B cell (primary cell): ENCODE data around the gene TOM1L2. TPM values are rescaled to one million over a fixed set of nuclear protein-coding genes. Genes with fewer than 3 reads are reported as not detected.

Experiments used
- ATAC-seq: fragments of 200-7000 bp; cut with Tn5 transposase; one replicate; pipeline ENCODE4 v1.10.0; 2021; ENCODE audit warnings: low read depth, mild to moderate bottlenecking, moderate number of reproducible peaks, moderate library complexity
- CTCF ChIA-PET: fragments of 350-600 bp; sonication (Branson Sonifier 250); formaldehyde crosslinking; loops from one replicate; lab custom pipeline; 2021; ENCODE audit warnings: antibody characterized with exemption, inconsistent platforms; lab: Charles Lee
- POLR2A ChIA-PET: fragments of 350-600 bp; sonication (Branson Sonifier 250); formaldehyde crosslinking; loops from one replicate; lab custom pipeline; 2021; ENCODE audit warnings: antibody characterized with exemption; lab: Charles Lee
- DNase-seq: peaks from one replicate; pipeline ENCODE4 v3.0.0; 2013
- H2AFZ ChIP-seq: 2 replicates; pipeline ENCODE4 v1.6.1; 2012; ENCODE audit warnings: mild to moderate bottlenecking, low read depth, low read length; ENCODE audit not compliant: insufficient read depth, poor library complexity, severe bottlenecking
- H3K27ac ChIP-seq, 2 donors: 1 replicate in 1 of 2; 2 replicates in 1 of 2; pipeline ENCODE4 v1.5.1; 2012 to 2013; ENCODE audit warnings: low read length in 2 of 2, mild to moderate bottlenecking in 2 of 2, moderate library complexity in 1 of 2
- H3K27me3 ChIP-seq, 4 experiments: fragments of 200-600 bp in 1 of 4; sonication (generic) in 1 of 4; replicated peaks in 1 of 4; 1 replicate in 2 of 4; 2 replicates in 2 of 4; pipeline versions ENCODE4 v1.6.1 to v1.7.0; 2013 to 2016; ENCODE audit warnings: low read length in 3 of 4, mild to moderate bottlenecking in 2 of 4, mixed read lengths in 1 of 4, moderate library complexity in 1 of 4; ENCODE audit not compliant: insufficient read depth in 4 of 4, control insufficient read depth in 3 of 4; ENCODE audit errors: control extremely low read depth in 1 of 4
- H3K36me3 ChIP-seq, 2 experiments: replicated peaks in 1 of 2; 1 replicate in 1 of 2; 2 replicates in 1 of 2; pipeline versions ENCODE4 v1.6.1 to v1.7.1; 2013; ENCODE audit warnings: low read length in 1 of 2; ENCODE audit not compliant: insufficient read depth in 2 of 2, control insufficient read depth in 1 of 2; ENCODE audit errors: control extremely low read depth in 1 of 2, extremely low read depth in 1 of 2
- H3K4me1 ChIP-seq, 2 donors: fragments of 200-600 bp in 1 of 2; sonication (generic) in 1 of 2; 1 replicate in 1 of 2; 2 replicates in 1 of 2; pipeline versions ENCODE4 v1.5.1 to v1.6.1; 2013 to 2017; ENCODE audit warnings: low read length in 2 of 2; ENCODE audit not compliant: control insufficient read depth in 2 of 2, insufficient read depth in 2 of 2
- H3K4me2 ChIP-seq: replicated peaks from 2 replicates; pipeline ENCODE3; 2012; ENCODE audit warnings: mild to moderate bottlenecking, low read depth, low read length; ENCODE audit not compliant: poor library complexity, severe bottlenecking
- H3K4me3 ChIP-seq, 5 experiments: fragments of 200-600 bp in 1 of 5; sonication (generic) in 1 of 5; 1 replicate in 3 of 5; 2 replicates in 2 of 5; pipeline versions ENCODE4 v1.5.1 to v1.7.0; 2011 to 2016; ENCODE audit warnings: low read length in 4 of 5, mild to moderate bottlenecking in 4 of 5, low read depth in 2 of 5, control low read depth in 1 of 5, moderate library complexity in 1 of 5; ENCODE audit not compliant: insufficient read depth in 1 of 5; ENCODE audit errors: control extremely low read depth in 1 of 5, extremely low read depth in 1 of 5
- H3K79me2 ChIP-seq: fragments of 200-600 bp; sonication (generic); one replicate; pipeline ENCODE4 v1.6.0; 2016; ENCODE audit warnings: low read length; ENCODE audit not compliant: control insufficient read depth, insufficient read depth
- H3K9ac ChIP-seq: fragments of 200-600 bp; sonication (generic); 2 replicates; pipeline ENCODE4 v1.6.1; 2017; ENCODE audit warnings: mild to moderate bottlenecking, low read length, moderate library complexity
- H3K9me3 ChIP-seq, 3 donors: one replicate each; pipeline versions ENCODE4 v1.6.1 to v1.7.1; 2013; ENCODE audit warnings: low read length in 2 of 3; ENCODE audit not compliant: control insufficient read depth in 2 of 3, insufficient read depth in 1 of 3; ENCODE audit errors: control extremely low read depth in 1 of 3
- H4K20me1 ChIP-seq: 2 replicates; pipeline ENCODE4 v1.6.0; 2012; ENCODE audit warnings: mild to moderate bottlenecking, low read length; ENCODE audit not compliant: insufficient read depth, control insufficient read depth, poor library complexity, severe bottlenecking
- H3K27ac Mint-ChIP-seq: one replicate; pipeline ENCODE4 v1.8.0; 2021; ENCODE audit warnings: mixed read lengths
- H3K27me3 Mint-ChIP-seq: one replicate; pipeline ENCODE4 v1.8.0; 2021; ENCODE audit warnings: mixed read lengths
- H3K4me1 Mint-ChIP-seq: one replicate; pipeline ENCODE4 v1.8.0; 2021; ENCODE audit warnings: mixed read lengths
- H3K4me3 Mint-ChIP-seq: one replicate; pipeline ENCODE4 v1.8.0; 2021; ENCODE audit warnings: mixed read lengths
- H3K9me3 Mint-ChIP-seq: one replicate; pipeline ENCODE4 v1.8.0; 2022; ENCODE audit warnings: mixed read lengths; ENCODE audit not compliant: insufficient read depth
- EZH2 ChIP-seq: IDR thresholded peaks from 2 replicates; pipeline ENCODE4 v1.6.1; 2012; ENCODE audit warnings: borderline replicate concordance, low read depth, mild to moderate bottlenecking, moderate library complexity, low read length; ENCODE audit not compliant: insufficient read depth, poor library complexity, severe bottlenecking
- WGBS: methylation state at CpG from one replicate; pipeline ENCODE4 v1.1.5; 2013; ENCODE audit warnings: missing lambda C conversion rate; ENCODE audit not compliant: insufficient coverage; 5-methylcytosine and 5-hydroxymethylcytosine counted together
- intact Hi-C: fragments of 100-400 bp; cut with micrococcal nuclease; formaldehyde crosslinking; loops from one replicate; pipeline ENCODE4 v1.10.0; 2022
- polyA plus RNA-seq: library from polyadenylated mRNA; depleted of rRNA; stranded (reverse); fragments of >200 nt; gene quantifications from 2 replicates; pipeline ENCODE4 v1.2.3, GENCODE V29; 2012
- total RNA-seq, 2 donors: library from RNA; stranded (reverse); fragments of 120-200 nt in 1 of 2; gene quantifications; 1 replicate in 1 of 2; 2 replicates in 1 of 2; pipeline versions ENCODE4 v1.2.3 to v1.2.4, GENCODE V29; 2013 to 2022
- TF ChIP-seq, protein P1 (sequence below): fragments of 200-600 bp; IDR thresholded peaks from one replicate; pipeline ENCODE4 v1.8.0; 2022; ENCODE audit warnings: antibody characterized with exemption, mild to moderate bottlenecking

Gene TOM1L2
- total and polyA plus RNA-seq, 2 donors (not counting 1 experiment from before 2014, with no cell fraction given) = 25.1 to 29.7 TPM

DNA sequence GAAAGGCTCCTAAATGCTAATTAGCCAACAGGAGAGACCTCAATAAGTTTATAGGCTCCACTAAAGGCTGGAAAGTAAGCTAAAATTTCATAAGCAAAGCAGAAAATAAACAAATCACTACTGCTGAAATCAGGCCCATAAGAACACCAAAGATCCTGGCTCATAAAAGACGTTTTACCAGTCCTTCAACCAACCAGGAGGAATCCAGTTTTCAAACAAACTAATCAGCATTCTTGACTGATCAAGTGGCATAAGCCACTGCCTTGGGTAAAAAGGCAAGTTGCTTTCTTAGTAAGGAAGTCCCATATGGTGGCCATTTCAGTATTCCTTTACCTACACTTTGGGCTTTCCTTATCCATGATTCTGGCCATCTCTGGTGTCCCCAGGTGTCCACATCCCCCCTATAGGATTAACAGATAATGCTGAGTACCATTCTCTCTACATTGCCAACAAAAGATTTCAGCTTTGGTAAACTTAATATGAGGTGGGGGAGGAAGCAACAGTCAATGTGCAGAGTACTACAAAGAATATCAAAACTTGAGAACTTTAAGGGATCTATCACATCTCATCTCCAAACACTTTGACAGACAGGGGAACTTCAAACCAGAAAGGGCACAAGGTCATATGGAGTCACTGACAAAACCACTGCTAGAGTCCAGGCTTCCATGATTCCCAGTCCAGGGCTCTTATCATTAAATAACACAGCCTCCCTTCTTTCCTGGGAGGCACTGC lies 1.3 kb downstream of the TOM1L2 start:
- POLR2A ChIA-PET = no interaction called here
- peaks cover 30% of the 10 kb centered on the region for H3K4me1 Mint-ChIP-seq
- WGBS = 80% methylated on average over 1 of the region's 1 CpG

DNA sequence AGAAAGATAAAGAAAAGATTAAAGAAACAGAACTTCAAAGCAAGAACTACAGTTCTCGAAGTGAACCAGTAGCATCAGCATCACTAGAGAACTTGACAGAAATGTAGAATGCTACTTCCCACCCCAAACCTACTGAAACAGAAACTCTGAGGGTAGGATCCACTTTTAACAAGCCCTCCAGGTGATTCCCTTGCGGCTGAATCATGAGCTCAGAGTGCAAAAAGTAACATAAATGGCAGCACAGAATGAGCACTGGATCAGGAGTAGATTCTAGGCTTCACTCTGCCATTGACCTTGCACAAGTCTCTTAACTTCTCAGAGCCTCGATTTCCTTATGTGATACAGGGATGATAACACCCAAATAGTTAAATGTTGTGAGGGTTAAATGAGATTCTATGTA lies 5.8 kb downstream of the TOM1L2 start:
- POLR2A ChIA-PET = no interaction called here
- ATAC-seq (no peak), DNase-seq (no peak)
- intact Hi-C loops = no loop called here
- H3K79me2 ChIP-seq = peaks cover 65% of the 10 kb centered on the region
- no peaks in the 10 kb centered on the region for H3K9me3 Mint-ChIP-seq
- H4K20me1 ChIP-seq = peaks cover 19% of the 10 kb centered on the region
- no peak overlapping the region for H3K9ac ChIP-seq
- H3K9me3 ChIP-seq = no peaks in the 10 kb centered on the region
- H3K4me1 ChIP-seq = peaks cover 6 to 7% of the 10 kb centered on the region in 2 donors
- H3K27ac ChIP-seq = no peak overlapping the region
- H3K4me3 ChIP-seq = no peak overlapping the region
- H3K36me3 ChIP-seq = no peaks in the 10 kb centered on the region
- peaks cover 24% of the 10 kb centered on the region for H3K4me1 Mint-ChIP-seq
- H3K27me3 Mint-ChIP-seq = no peaks in the 10 kb centered on the region
- 80% methylated on average over 1 of the region's 3 CpGs for WGBS
- no peak overlapping the region for H3K4me2 ChIP-seq
- H3K27me3 ChIP-seq = no peaks in the 10 kb centered on the region
- CTCF ChIA-PET = no interaction called here
- H3K4me3 Mint-ChIP-seq = no peak overlapping the region
- no peak overlapping the region for H3K27ac Mint-ChIP-seq
- TF ChIP-seq, protein P1, sequence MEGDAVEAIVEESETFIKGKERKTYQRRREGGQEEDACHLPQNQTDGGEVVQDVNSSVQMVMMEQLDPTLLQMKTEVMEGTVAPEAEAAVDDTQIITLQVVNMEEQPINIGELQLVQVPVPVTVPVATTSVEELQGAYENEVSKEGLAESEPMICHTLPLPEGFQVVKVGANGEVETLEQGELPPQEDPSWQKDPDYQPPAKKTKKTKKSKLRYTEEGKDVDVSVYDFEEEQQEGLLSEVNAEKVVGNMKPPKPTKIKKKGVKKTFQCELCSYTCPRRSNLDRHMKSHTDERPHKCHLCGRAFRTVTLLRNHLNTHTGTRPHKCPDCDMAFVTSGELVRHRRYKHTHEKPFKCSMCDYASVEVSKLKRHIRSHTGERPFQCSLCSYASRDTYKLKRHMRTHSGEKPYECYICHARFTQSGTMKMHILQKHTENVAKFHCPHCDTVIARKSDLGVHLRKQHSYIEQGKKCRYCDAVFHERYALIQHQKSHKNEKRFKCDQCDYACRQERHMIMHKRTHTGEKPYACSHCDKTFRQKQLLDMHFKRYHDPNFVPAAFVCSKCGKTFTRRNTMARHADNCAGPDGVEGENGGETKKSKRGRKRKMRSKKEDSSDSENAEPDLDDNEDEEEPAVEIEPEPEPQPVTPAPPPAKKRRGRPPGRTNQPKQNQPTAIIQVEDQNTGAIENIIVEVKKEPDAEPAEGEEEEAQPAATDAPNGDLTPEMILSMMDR = no peak
- TF ChIP-seq EZH2 = no peak
- no peak overlapping the region for H2AFZ ChIP-seq

More for the DNA sequence above, 1.3 kb downstream of the TOM1L2 start:
- no peak overlapping the region for H2AFZ ChIP-seq
- TF ChIP-seq, protein P1 = no peak
- TF ChIP-seq EZH2 = no peak
- peak overlapping the region in 4 of 5 experiments; percentile 69 to 82 (median 78) for H3K4me3 ChIP-seq
- no peaks in the 10 kb centered on the region for H3K9me3 ChIP-seq
- H3K9ac ChIP-seq = peak overlapping the region; percentile 77
- peaks cover 24% of the 10 kb centered on the region for H4K20me1 ChIP-seq
- H3K27me3 ChIP-seq = no peaks in the 10 kb centered on the region
- ATAC-seq = no peak
- H3K4me2 ChIP-seq = peak overlapping the region; percentile 94
- DNase-seq = no peak
- no peak overlapping the region for H3K27ac ChIP-seq
- H3K4me3 Mint-ChIP-seq = peak overlapping the region; percentile 88
- no peaks in the 10 kb centered on the region for H3K36me3 ChIP-seq
- H3K27me3 Mint-ChIP-seq = no peaks in the 10 kb centered on the region
- CTCF ChIA-PET = no interaction called here
- peaks cover 12 to 17% of the 10 kb centered on the region in 2 donors for H3K4me1 ChIP-seq
- H3K27ac Mint-ChIP-seq = peak overlapping the region; percentile 53
- H3K9me3 Mint-ChIP-seq = no peaks in the 10 kb centered on the region
- H3K79me2 ChIP-seq = peaks cover 42% of the 10 kb centered on the region
- intact Hi-C loops = loop anchor here (10.0 kb wide), 1 partner anchor 2004 kb away; the partner anchor contains the start of gene AKAP10
